GM12892 (cell line): ENCODE measurements around the gene LEKR1.

Experiments
- POLR2A ChIP-seq: IDR thresholded peaks from 2 replicates; pipeline ENCODE4 v1.6.1; 2011; ENCODE audit warnings: low read depth, low read length, control low read depth
- TAF1 ChIP-seq: IDR thresholded peaks from 2 replicates; pipeline ENCODE4 v1.6.1; 2011; ENCODE audit warnings: low read depth, mild to moderate bottlenecking, control low read depth, low read length, borderline replicate concordance

DNA sequence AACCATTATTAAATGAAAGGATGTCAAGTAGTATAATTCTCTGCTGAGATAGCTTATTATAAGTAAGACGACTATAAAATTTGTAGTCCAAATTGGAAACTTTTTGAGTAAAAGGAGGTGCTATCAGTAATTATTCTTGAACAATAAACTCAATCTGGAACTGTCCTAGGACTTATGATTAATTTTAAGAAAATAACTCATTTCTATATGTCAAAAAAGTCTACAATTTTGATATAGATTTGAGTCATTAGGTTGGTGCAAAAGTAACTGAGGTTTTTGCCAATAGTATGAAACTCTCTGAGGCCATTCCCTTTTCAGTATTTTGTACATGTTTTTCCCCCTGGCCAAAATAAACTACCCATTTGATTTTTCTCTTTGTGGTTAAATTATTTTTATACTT, 41.0 kb downstream of the LEKR1 start:
- TF ChIP-seq TAF1, result no peak
- TF ChIP-seq POLR2A, result no peak
